OCI-LY1 (cell line): Measurements from ENCODE around the gene AP3S2.
"Not testable (repeated sequence)": the region's sequence is repeated elsewhere in the genome, so short reads cannot be mapped to it uniquely, and the experiment has no call there.

Experiments used
- H2AFZ ChIP-seq: fragments of 200-600 bp; sonication (generic), shearing (Covaris generic); 2 replicates; pipeline ENCODE4 v1.6.0; 2014; ENCODE audit warnings: antibody characterized with exemption, mild to moderate bottlenecking, low read length
- H3F3A ChIP-seq: fragments of 200-600 bp; sonication (generic), shearing (Covaris generic); 2 replicates; pipeline ENCODE4 v1.6.0; 2014; ENCODE audit warnings: mild to moderate bottlenecking, antibody characterized with exemption, low read length, moderate library complexity; ENCODE audit not compliant: insufficient read depth
- H3K27ac ChIP-seq: fragments of 200-600 bp; sonication (generic); 2 replicates; pipeline ENCODE4 v1.5.1; 2014; ENCODE audit warnings: low read length, mixed run types, mild to moderate bottlenecking, low read depth; ENCODE audit not compliant: poor library complexity, severe bottlenecking
- H3K27me3 ChIP-seq: fragments of 200-600 bp; sonication (generic); 2 replicates; pipeline ENCODE4 v1.6.0; 2014; ENCODE audit warnings: antibody characterized with exemption, mild to moderate bottlenecking, low read length, moderate library complexity; ENCODE audit not compliant: insufficient read depth
- H3K36me3 ChIP-seq: fragments of 200-600 bp; sonication (generic); 2 replicates; pipeline ENCODE4 v1.6.1; 2014; ENCODE audit warnings: mild to moderate bottlenecking, antibody characterized with exemption, low read length, moderate library complexity, mixed read lengths; ENCODE audit not compliant: insufficient read depth
- H3K4me1 ChIP-seq: fragments of 200-600 bp; sonication (generic); 2 replicates; pipeline ENCODE4 v1.5.1; 2014; ENCODE audit warnings: mild to moderate bottlenecking, low read length, moderate library complexity; ENCODE audit not compliant: insufficient read depth, severe bottlenecking
- H3K4me2 ChIP-seq: fragments of 200-600 bp; sonication (generic), shearing (Covaris generic); 2 replicates; pipeline ENCODE4 v1.6.1; 2014; ENCODE audit warnings: low read length
- H3K4me3 ChIP-seq: fragments of 200-600 bp; sonication (generic); 2 replicates; pipeline ENCODE4 v1.5.1; 2014; ENCODE audit warnings: low read length, low read depth, mild to moderate bottlenecking, mixed read lengths; ENCODE audit not compliant: poor library complexity, severe bottlenecking
- H3K79me2 ChIP-seq: fragments of 200-600 bp; shearing (Covaris generic); 2 replicates; pipeline ENCODE4 v1.6.1; 2016; ENCODE audit warnings: mixed run types, low read length, mixed read lengths; ENCODE audit not compliant: insufficient read depth
- H3K9ac ChIP-seq: fragments of 200-600 bp; sonication (generic), shearing (Covaris generic); 2 replicates; pipeline ENCODE4 v1.6.1; 2014; ENCODE audit warnings: mild to moderate bottlenecking, low read length, mixed read lengths
- H3K9me2 ChIP-seq: fragments of 200-600 bp; sonication (generic), shearing (Covaris generic); 2 replicates; pipeline ENCODE4 v1.6.1; 2014; ENCODE audit warnings: low read depth, mild to moderate bottlenecking, low read length, mixed read lengths
- H3K9me3 ChIP-seq: fragments of 200-600 bp; shearing (Covaris generic); 2 replicates; pipeline ENCODE4 v1.6.1; 2014; ENCODE audit warnings: low read length, mixed read lengths
- H4K20me1 ChIP-seq: fragments of 200-600 bp; sonication (generic), shearing (Covaris generic); 2 replicates; pipeline ENCODE4 v1.6.0; 2016; ENCODE audit warnings: mild to moderate bottlenecking, low read length; ENCODE audit not compliant: insufficient read depth
- EZH2 ChIP-seq: fragments of 200-600 bp; sonication (generic), shearing (Covaris generic); IDR thresholded peaks from 2 replicates; pipeline ENCODE4 v1.8.0; 2017; ENCODE audit warnings: borderline replicate concordance, mixed run types, mild to moderate bottlenecking, antibody characterized with exemption, low read length, moderate library complexity, mixed read lengths
- TF ChIP-seq, protein P1 (sequence below): fragments of 200-600 bp; sonication (generic), shearing (Covaris generic); IDR thresholded peaks from 2 replicates; pipeline ENCODE4 v1.5.1; 2017; ENCODE audit warnings: mild to moderate bottlenecking, antibody characterized with exemption, low read length, moderate library complexity, mixed read lengths

The AP3S2 gene

DNA sequence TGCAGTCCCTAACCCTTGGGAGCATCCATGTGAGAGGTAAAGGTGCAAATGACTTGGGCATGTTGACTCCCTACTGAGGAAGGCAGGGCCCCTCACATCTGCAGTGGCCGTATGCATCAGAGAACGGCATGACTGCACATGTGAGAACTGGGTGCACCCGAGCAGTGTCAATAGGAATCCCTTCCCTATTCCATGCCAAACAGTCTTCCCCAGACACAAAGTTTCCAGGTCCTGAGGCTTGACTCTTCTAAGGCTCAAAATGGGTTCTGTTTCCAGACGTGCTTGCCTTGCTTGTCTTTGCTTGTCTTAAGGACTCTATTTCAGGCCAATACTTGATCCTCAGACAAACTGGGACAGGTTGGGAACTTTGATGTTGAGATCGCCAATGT is 58.6 kb downstream of the AP3S2 start:
- H3K36me3 ChIP-seq, result peaks cover 55% of the 10 kb centered on the region
- no peaks in the 10 kb centered on the region for H3K9me2 ChIP-seq
- H3K27ac ChIP-seq, result no peak overlapping the region
- no peak overlapping the region for H3K4me3 ChIP-seq
- no peaks in the 10 kb centered on the region for H3K9me3 ChIP-seq
- no peaks in the 10 kb centered on the region for H3K27me3 ChIP-seq
- H3K79me2 ChIP-seq, result no peaks in the 10 kb centered on the region
- no peak overlapping the region for H3K9ac ChIP-seq
- no peaks in the 10 kb centered on the region for H3F3A ChIP-seq
- no peak overlapping the region for H2AFZ ChIP-seq
- H3K4me2 ChIP-seq, result no peak overlapping the region
- H3K4me1 ChIP-seq, result no peaks in the 10 kb centered on the region
- H4K20me1 ChIP-seq, result no peaks in the 10 kb centered on the region
- TF ChIP-seq, protein P1, sequence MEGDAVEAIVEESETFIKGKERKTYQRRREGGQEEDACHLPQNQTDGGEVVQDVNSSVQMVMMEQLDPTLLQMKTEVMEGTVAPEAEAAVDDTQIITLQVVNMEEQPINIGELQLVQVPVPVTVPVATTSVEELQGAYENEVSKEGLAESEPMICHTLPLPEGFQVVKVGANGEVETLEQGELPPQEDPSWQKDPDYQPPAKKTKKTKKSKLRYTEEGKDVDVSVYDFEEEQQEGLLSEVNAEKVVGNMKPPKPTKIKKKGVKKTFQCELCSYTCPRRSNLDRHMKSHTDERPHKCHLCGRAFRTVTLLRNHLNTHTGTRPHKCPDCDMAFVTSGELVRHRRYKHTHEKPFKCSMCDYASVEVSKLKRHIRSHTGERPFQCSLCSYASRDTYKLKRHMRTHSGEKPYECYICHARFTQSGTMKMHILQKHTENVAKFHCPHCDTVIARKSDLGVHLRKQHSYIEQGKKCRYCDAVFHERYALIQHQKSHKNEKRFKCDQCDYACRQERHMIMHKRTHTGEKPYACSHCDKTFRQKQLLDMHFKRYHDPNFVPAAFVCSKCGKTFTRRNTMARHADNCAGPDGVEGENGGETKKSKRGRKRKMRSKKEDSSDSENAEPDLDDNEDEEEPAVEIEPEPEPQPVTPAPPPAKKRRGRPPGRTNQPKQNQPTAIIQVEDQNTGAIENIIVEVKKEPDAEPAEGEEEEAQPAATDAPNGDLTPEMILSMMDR, result no peak
- TF ChIP-seq EZH2, result no peak

DNA sequence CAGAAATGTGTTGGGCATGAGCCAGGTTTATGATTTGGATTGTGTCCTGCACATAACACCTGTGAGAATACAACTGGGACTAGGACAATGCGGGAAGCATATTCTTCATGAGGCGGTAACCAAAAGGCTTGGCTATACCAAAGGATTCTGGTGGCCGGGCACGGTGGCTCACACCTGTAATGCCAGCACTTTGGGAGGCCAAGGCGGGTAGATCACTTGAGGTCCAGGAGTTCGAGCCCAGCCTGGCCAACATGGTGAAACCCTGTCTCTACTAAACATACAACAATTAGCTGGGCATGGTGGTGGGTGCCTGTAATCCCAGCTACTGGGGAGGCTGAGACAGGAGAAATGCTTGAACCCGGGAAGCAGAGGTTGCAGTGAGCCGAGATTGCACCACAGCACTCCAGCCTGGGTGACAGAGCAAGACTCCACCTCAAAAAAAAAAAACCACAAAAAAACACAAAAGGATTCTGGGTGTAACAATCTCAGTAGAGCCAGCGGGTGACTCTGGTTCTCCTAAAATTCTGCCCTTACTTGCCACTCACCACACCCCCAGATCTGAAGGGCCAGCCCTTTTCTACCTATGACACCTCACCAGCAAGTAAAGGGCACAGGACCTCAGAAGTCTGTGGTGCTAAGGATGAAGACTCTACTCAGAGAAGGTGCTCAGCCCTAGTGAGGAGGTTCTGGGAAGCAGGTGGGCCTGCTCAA is 59.2 kb downstream of the AP3S2 start:
- not testable (repeated sequence) for H3K4me3 ChIP-seq, H3K4me2 ChIP-seq, H3K9me3 ChIP-seq, H4K20me1 ChIP-seq, H3F3A ChIP-seq, H3K9me2 ChIP-seq, H3K27me3 ChIP-seq, H3K9ac ChIP-seq, H3K27ac ChIP-seq, H2AFZ ChIP-seq, H3K4me1 ChIP-seq, H3K79me2 ChIP-seq
- H3K36me3 ChIP-seq, result peaks cover 50% of the 10 kb centered on the region

- no peaks in the 10 kb centered on the region for H3K4me1 ChIP-seq
- H3K9me2 ChIP-seq, result no peaks in the 10 kb centered on the region
- no peaks in the 10 kb centered on the region for H4K20me1 ChIP-seq
- no peaks in the 10 kb centered on the region for H3K79me2 ChIP-seq
- no peak overlapping the region for H3K4me2 ChIP-seq
- no peak overlapping the region for H3K27ac ChIP-seq
- H2AFZ ChIP-seq, result no peak overlapping the region
- TF ChIP-seq EZH2, result no peak
- TF ChIP-seq, protein P1, result no peak
- H3K9ac ChIP-seq, result no peak overlapping the region
- H3K27me3 ChIP-seq, result no peaks in the 10 kb centered on the region
- H3K36me3 ChIP-seq, result peaks cover 47% of the 10 kb centered on the region
- H3K9me3 ChIP-seq, result no peaks in the 10 kb centered on the region
- no peak overlapping the region for H3K4me3 ChIP-seq
- no peaks in the 10 kb centered on the region for H3F3A ChIP-seq
Observed at GRCh38 chr15:89833966-89834365, 59.8 kb downstream of the AP3S2 start.

- Histone ChIP-seq H3K27ac (no peak overlapping the region), H3K4me3 (no peak overlapping the region), H3K9me3 (no peaks in the 10 kb centered on the region), H3K27me3 (no peaks in the 10 kb centered on the region; the same call in 1 of the 2 replicates), H3K4me2 (no peak overlapping the region), H3F3A (no peaks in the 10 kb centered on the region), H3K79me2 (no peaks in the 10 kb centered on the region), H3K9ac (no peak overlapping the region), H3K9me2 (no peaks in the 10 kb centered on the region), H3K4me1 (no peaks in the 10 kb centered on the region), H3K36me3 (peaks cover 27% of the 10 kb centered on the region), H4K20me1 (no peaks in the 10 kb centered on the region), H2AFZ (no peak overlapping the region)
- no peak for TF ChIP-seq EZH2
- TF ChIP-seq, protein P1, result no peak
Observed at GRCh38 chr15:89830639-89831038, 63.2 kb downstream of the AP3S2 start.
